Measurements from ENCODE around the gene FASTK.

Gene FASTK

GRCh38 chr7:151080522-151081169 is at the start of gene FASTK:
Gene FASTK, minus strand, starts transcription at chr7:151080809. Its CDS starts 43 bp downstream, at chr7:151080766.
- DNase-seq = peak; percentile 90

GRCh38 chr7:151129960-151130591 is 49.5 kb upstream of the FASTK start:
- no peak for DNase-seq

- no peak for DNase-seq
Observed at GRCh38 chr7:151129117-151129959, 48.7 kb upstream of the FASTK start.

- no peak for DNase-seq
Observed at GRCh38 chr7:151128716-151129115, 48.1 kb upstream of the FASTK start.

GRCh38 chr7:151128144-151128543 is 47.5 kb upstream of the FASTK start:
- no peak for DNase-seq

- DNase-seq = no peak
Observed at GRCh38 chr7:151126491-151127137, 46.0 kb upstream of the FASTK start.

- DNase-seq = no peak
Observed at GRCh38 chr7:151125846-151126481, 45.4 kb upstream of the FASTK start.

GRCh38 chr7:151125470-151125845 is 44.8 kb upstream of the FASTK start:
- no peak for DNase-seq

- no peak for DNase-seq
Observed at GRCh38 chr7:151124899-151125399, 44.3 kb upstream of the FASTK start.

GRCh38 chr7:151124481-151124880 is 43.9 kb upstream of the FASTK start:
- DNase-seq = no peak

GRCh38 chr7:151123822-151124464 is 43.3 kb upstream of the FASTK start:
- DNase-seq = peak; percentile 75

- DNase-seq = no peak
Observed at GRCh38 chr7:151123158-151123821, 42.7 kb upstream of the FASTK start.

- no peak for DNase-seq
Observed at GRCh38 chr7:151122796-151123157, 42.2 kb upstream of the FASTK start.

GRCh38 chr7:151122276-151122675 is 41.7 kb upstream of the FASTK start:
- DNase-seq = no peak

GRCh38 chr7:151121380-151122170 is 41.0 kb upstream of the FASTK start:
- no peak for DNase-seq

- DNase-seq = no peak
Observed at GRCh38 chr7:151120896-151121295, 40.3 kb upstream of the FASTK start.

GRCh38 chr7:151119902-151120301 is 39.3 kb upstream of the FASTK start:
- no peak for DNase-seq

- no peak for DNase-seq
Observed at GRCh38 chr7:151119055-151119415, 38.4 kb upstream of the FASTK start.

- DNase-seq = no peak
Observed at GRCh38 chr7:151118108-151119054, 37.8 kb upstream of the FASTK start.

- peak; percentile 23 for DNase-seq
Observed at GRCh38 chr7:151117565-151117964, 37.0 kb upstream of the FASTK start.

All from stimulated activated naive CD4-positive, alpha-beta T cell treated with Interleukin-2 at 50 U/mL for 16 hours (primary cell).